ENCODE results near the gene ADAMTS1.
"Not testable (repeated sequence)": the region's sequence is repeated elsewhere in the genome, so short reads cannot be mapped to it uniquely, and the experiment has no call there.

Gene ADAMTS1

DNA sequence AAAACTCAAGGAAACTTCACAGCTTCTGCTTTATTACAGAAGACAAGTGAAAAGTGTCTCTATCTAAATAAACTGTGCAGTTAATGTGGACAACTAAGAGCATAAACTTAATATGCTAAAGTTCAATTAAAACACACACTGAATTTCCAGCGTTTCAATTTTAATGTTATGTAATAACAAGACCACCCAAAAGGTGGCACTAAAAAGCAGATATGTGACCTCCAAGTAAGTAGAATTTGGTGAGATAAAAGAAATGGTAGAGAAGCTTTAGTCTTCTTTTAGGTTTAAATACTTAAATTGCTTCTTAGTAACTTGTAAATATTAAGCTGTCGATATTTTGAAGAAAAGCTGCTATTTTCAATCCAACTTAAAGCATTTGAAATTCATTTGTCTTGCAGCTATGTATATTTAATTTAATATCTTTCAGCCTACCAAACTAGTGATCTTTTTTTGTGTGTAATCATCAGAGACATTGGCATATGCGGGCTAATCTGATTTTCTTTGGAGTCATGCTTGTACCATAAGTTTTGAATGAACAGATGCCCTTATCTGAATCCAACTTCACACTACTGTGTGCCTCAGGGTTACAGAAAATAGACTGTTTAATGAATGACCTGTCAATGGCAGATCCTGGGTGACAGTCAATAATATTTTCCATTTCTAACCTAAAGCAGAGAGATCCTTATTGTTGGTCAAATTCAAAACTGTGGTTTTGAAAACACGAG, 36.5 kb upstream of the ADAMTS1 start:
- no peak for TF ChIP-seq POLR2A (IDR thresholded peaks at IDR 0.05; ENCODE audit: extremely low read depth, insufficient read length)
- TF ChIP-seq, protein P1, sequence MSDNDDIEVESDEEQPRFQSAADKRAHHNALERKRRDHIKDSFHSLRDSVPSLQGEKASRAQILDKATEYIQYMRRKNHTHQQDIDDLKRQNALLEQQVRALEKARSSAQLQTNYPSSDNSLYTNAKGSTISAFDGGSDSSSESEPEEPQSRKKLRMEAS (IDR thresholded peaks at IDR 0.05; ENCODE audit: low read depth, low read length), result no peak
- TF ChIP-seq MYC (IDR thresholded peaks at IDR 0.05; ENCODE audit: low read depth, low read length), result no peak
- TF ChIP-seq, protein P2, sequence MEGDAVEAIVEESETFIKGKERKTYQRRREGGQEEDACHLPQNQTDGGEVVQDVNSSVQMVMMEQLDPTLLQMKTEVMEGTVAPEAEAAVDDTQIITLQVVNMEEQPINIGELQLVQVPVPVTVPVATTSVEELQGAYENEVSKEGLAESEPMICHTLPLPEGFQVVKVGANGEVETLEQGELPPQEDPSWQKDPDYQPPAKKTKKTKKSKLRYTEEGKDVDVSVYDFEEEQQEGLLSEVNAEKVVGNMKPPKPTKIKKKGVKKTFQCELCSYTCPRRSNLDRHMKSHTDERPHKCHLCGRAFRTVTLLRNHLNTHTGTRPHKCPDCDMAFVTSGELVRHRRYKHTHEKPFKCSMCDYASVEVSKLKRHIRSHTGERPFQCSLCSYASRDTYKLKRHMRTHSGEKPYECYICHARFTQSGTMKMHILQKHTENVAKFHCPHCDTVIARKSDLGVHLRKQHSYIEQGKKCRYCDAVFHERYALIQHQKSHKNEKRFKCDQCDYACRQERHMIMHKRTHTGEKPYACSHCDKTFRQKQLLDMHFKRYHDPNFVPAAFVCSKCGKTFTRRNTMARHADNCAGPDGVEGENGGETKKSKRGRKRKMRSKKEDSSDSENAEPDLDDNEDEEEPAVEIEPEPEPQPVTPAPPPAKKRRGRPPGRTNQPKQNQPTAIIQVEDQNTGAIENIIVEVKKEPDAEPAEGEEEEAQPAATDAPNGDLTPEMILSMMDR (IDR thresholded peaks at IDR 0.05; ENCODE audit: low read depth, low read length), result no peak
- no peak overlapping the region for H3K4me3 ChIP-seq (ENCODE audit: low read depth, low read length)
- peak; percentile 26 for DNase-seq (ENCODE audit: low read depth)

DNA sequence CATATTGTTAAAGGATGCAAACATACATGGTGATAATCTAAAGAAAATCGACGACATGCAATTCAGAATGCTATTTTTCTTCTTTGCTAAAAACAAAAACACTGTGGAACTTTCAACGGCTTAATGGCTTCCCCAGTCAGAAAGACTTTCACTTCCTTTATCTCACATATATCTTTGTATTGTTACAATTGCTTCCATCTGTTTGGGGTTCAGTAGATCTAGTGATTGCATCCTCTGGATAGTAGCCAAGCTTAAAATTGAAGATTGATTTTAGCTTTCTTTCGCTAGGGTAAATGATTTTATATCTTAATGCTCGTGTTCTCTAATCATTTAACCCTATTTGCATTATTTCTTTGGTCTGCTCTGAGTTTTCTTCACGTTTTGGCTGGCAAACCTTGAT, 31.8 kb upstream of the ADAMTS1 start:
- no peak overlapping the region for H3K4me3 ChIP-seq (ENCODE audit: low read depth, low read length)
- TF ChIP-seq, protein P2 (IDR thresholded peaks at IDR 0.05; ENCODE audit: low read depth, low read length), result no peak
- TF ChIP-seq POLR2A (IDR thresholded peaks at IDR 0.05; ENCODE audit: extremely low read depth, insufficient read length) (no peak), MYC (IDR thresholded peaks at IDR 0.05; ENCODE audit: low read depth, low read length) (no peak)
- TF ChIP-seq, protein P1 (IDR thresholded peaks at IDR 0.05; ENCODE audit: low read depth, low read length), result no peak
- DNase-seq (ENCODE audit: low read depth), result no peak

DNA sequence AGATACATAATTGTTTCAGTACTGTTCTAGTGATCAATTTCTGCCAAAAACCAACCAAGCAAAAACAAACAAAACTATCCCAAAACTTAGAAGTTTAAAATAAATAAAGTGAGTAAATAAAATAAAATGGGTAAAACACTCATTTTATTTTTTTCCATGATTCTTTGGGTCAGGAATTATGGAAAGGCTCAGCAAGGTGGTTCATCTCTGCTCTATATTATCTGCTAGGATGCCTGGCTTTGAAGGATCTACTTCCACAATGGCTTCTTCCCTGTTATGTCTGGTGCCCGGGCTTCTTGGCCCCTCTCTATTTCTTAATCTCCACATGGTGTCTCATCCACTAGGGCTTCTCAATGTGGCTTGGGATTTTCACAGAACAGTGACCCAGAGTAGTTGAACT, 29.1 kb upstream of the ADAMTS1 start:
- no peak overlapping the region for H3K4me3 ChIP-seq (ENCODE audit: low read depth, low read length)
- DNase-seq (ENCODE audit: low read depth), result no peak
- TF ChIP-seq POLR2A (IDR thresholded peaks at IDR 0.05; ENCODE audit: extremely low read depth, insufficient read length), result no peak
- TF ChIP-seq, protein P1 (IDR thresholded peaks at IDR 0.05; ENCODE audit: low read depth, low read length), result no peak
- no peak for TF ChIP-seq MYC (IDR thresholded peaks at IDR 0.05; ENCODE audit: low read depth, low read length)
- TF ChIP-seq, protein P2 (IDR thresholded peaks at IDR 0.05; ENCODE audit: low read depth, low read length), result no peak

DNA sequence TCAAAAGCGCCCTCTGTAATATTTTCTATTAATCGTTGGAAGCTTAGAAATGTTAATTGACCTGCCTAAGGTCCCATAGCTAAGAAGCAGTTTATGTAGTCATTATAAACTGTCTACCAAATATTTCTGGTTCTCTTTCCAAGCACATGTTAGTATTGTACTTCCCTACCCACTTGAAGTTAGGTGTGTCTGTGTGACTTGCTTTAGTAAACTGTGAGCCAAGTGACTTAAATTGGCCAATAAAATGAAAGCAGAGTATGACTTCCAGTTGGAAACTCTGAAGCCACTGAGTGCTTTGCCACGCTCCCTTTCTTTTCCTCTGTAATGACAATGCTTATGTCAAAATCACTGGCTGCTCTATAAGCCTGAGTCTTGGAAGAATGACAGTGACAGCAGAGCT, 20.6 kb upstream of the ADAMTS1 start:
- no peak overlapping the region for H3K4me3 ChIP-seq (ENCODE audit: low read depth, low read length)
- TF ChIP-seq POLR2A (IDR thresholded peaks at IDR 0.05; ENCODE audit: extremely low read depth, insufficient read length) (no peak), MYC (IDR thresholded peaks at IDR 0.05; ENCODE audit: low read depth, low read length) (no peak)
- TF ChIP-seq, protein P2 (IDR thresholded peaks at IDR 0.05; ENCODE audit: low read depth, low read length), result no peak
- TF ChIP-seq, protein P1 (IDR thresholded peaks at IDR 0.05; ENCODE audit: low read depth, low read length), result no peak
- DNase-seq (ENCODE audit: low read depth), result no peak

DNA sequence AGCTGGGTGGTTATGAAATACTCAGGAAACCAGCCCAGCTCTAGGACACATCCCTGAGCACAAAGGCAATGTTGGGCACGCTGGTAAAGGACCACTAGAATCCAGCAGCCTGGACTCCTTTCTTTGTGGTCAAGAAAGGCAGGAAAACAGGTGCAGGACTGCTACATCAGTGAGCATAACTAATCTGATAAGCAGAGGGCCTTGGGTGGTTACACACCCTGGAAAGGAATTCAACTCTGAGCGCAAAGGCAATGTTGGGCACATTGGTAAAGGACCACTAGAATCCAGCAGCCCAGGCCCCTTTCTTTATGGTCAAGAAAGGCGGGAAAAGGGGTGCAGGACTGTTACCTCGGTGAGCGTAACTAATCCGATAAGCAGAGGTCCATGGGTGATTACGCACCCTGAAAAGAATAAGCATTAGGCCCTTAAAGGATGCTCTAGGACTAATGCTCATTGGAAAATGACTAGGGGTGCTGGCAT, 11.7 kb upstream of the ADAMTS1 start:
- DNase-seq (ENCODE audit: low read depth); H3K4me3 ChIP-seq (ENCODE audit: low read depth, low read length): not testable (repeated sequence)

DNA sequence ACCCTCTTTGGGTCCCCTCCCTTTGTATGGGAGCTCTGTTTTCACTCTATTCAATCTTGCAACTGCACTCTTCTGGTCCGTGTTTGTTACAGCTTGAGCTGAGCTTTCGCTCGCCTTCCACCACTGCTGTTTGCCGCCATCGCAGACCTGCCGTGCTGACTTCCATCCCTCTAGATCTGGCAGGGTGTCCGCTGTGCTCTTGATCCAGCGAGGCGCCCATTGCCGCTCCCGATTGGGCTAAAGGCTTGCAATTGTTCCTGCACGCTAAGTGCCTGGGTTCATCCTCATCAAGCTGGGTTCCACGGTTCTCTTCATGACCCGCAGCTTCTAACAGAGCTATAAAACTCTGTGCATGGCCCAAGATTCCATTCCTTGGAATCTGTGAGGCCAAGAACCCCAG, 9.5 kb upstream of the ADAMTS1 start:
- H3K4me3 ChIP-seq (ENCODE audit: low read depth, low read length); DNase-seq (ENCODE audit: low read depth): not testable (repeated sequence)

DNA sequence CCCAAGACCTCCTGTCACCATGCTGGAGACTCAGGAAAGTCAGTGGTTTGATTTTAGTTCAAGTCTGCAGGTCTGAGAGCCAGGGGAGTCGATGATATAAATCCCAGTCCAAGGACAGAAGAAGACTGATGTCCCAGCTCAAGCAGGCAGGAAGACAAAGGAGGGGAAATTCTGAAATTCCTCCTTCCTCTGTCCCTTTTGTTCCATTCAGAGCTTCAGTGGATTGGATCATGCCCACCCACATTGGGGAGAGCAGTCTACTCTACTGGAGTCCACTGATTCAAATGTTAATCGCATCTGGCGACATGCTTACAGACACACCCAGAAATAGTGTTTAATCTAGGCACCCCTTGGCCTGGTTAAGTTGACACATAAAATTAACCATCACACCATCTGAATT, 7.2 kb upstream of the ADAMTS1 start:
- DNase-seq (ENCODE audit: low read depth), result no peak
- H3K4me3 ChIP-seq (ENCODE audit: low read depth, low read length), result no peak overlapping the region
- TF ChIP-seq, protein P2 (IDR thresholded peaks at IDR 0.05; ENCODE audit: low read depth, low read length), result no peak
- TF ChIP-seq, protein P1 (IDR thresholded peaks at IDR 0.05; ENCODE audit: low read depth, low read length), result no peak
- no peak for TF ChIP-seq MYC (IDR thresholded peaks at IDR 0.05; ENCODE audit: low read depth, low read length)
- no peak for TF ChIP-seq POLR2A (IDR thresholded peaks at IDR 0.05; ENCODE audit: extremely low read depth, insufficient read length)
